B cell (primary cell): ENCODE measurements around the gene TFDP1. TPM values are rescaled to one million over a fixed set of nuclear protein-coding genes. Genes with fewer than 3 reads are reported as not detected.
"Not testable (repeated sequence)": the region's sequence is repeated elsewhere in the genome, so short reads cannot be mapped to it uniquely, and the experiment has no call there.

ENCODE experiments used
- ATAC-seq: fragments of 200-7000 bp; cut with Tn5 transposase; one replicate; pipeline ENCODE4 v1.10.0; 2021; ENCODE audit warnings: low read depth, mild to moderate bottlenecking, moderate number of reproducible peaks, moderate library complexity
- CTCF ChIA-PET: fragments of 350-600 bp; sonication (Branson Sonifier 250); formaldehyde crosslinking; loops from one replicate; lab custom pipeline; 2021; ENCODE audit warnings: antibody characterized with exemption, inconsistent platforms; lab: Charles Lee
- POLR2A ChIA-PET: fragments of 350-600 bp; sonication (Branson Sonifier 250); formaldehyde crosslinking; loops from one replicate; lab custom pipeline; 2021; ENCODE audit warnings: antibody characterized with exemption; lab: Charles Lee
- DNase-seq: peaks from one replicate; pipeline ENCODE4 v3.0.0; 2013
- H2AFZ ChIP-seq: 2 replicates; pipeline ENCODE4 v1.6.1; 2012; ENCODE audit warnings: mild to moderate bottlenecking, low read depth, low read length; ENCODE audit not compliant: insufficient read depth, poor library complexity, severe bottlenecking
- H3K27ac ChIP-seq, 2 donors: 1 replicate in 1 of 2; 2 replicates in 1 of 2; pipeline ENCODE4 v1.5.1; 2012 to 2013; ENCODE audit warnings: low read length in 2 of 2, mild to moderate bottlenecking in 2 of 2, moderate library complexity in 1 of 2
- H3K27me3 ChIP-seq, 4 experiments: fragments of 200-600 bp in 1 of 4; sonication (generic) in 1 of 4; replicated peaks in 1 of 4; 1 replicate in 2 of 4; 2 replicates in 2 of 4; pipeline versions ENCODE4 v1.6.1 to v1.7.0; 2013 to 2016; ENCODE audit warnings: low read length in 3 of 4, mild to moderate bottlenecking in 2 of 4, mixed read lengths in 1 of 4, moderate library complexity in 1 of 4; ENCODE audit not compliant: insufficient read depth in 4 of 4, control insufficient read depth in 3 of 4; ENCODE audit errors: control extremely low read depth in 1 of 4
- H3K36me3 ChIP-seq, 2 experiments: replicated peaks in 1 of 2; 1 replicate in 1 of 2; 2 replicates in 1 of 2; pipeline versions ENCODE4 v1.6.1 to v1.7.1; 2013; ENCODE audit warnings: low read length in 1 of 2; ENCODE audit not compliant: insufficient read depth in 2 of 2, control insufficient read depth in 1 of 2; ENCODE audit errors: control extremely low read depth in 1 of 2, extremely low read depth in 1 of 2
- H3K4me1 ChIP-seq, 2 donors: fragments of 200-600 bp in 1 of 2; sonication (generic) in 1 of 2; 1 replicate in 1 of 2; 2 replicates in 1 of 2; pipeline versions ENCODE4 v1.5.1 to v1.6.1; 2013 to 2017; ENCODE audit warnings: low read length in 2 of 2; ENCODE audit not compliant: control insufficient read depth in 2 of 2, insufficient read depth in 2 of 2
- H3K4me2 ChIP-seq: replicated peaks from 2 replicates; pipeline ENCODE3; 2012; ENCODE audit warnings: mild to moderate bottlenecking, low read depth, low read length; ENCODE audit not compliant: poor library complexity, severe bottlenecking
- H3K4me3 ChIP-seq, 5 experiments: fragments of 200-600 bp in 1 of 5; sonication (generic) in 1 of 5; 1 replicate in 3 of 5; 2 replicates in 2 of 5; pipeline versions ENCODE4 v1.5.1 to v1.7.0; 2011 to 2016; ENCODE audit warnings: low read length in 4 of 5, mild to moderate bottlenecking in 4 of 5, low read depth in 2 of 5, control low read depth in 1 of 5, moderate library complexity in 1 of 5; ENCODE audit not compliant: insufficient read depth in 1 of 5; ENCODE audit errors: control extremely low read depth in 1 of 5, extremely low read depth in 1 of 5
- H3K79me2 ChIP-seq: fragments of 200-600 bp; sonication (generic); one replicate; pipeline ENCODE4 v1.6.0; 2016; ENCODE audit warnings: low read length; ENCODE audit not compliant: control insufficient read depth, insufficient read depth
- H3K9ac ChIP-seq: fragments of 200-600 bp; sonication (generic); 2 replicates; pipeline ENCODE4 v1.6.1; 2017; ENCODE audit warnings: mild to moderate bottlenecking, low read length, moderate library complexity
- H3K9me3 ChIP-seq, 3 donors: one replicate each; pipeline versions ENCODE4 v1.6.1 to v1.7.1; 2013; ENCODE audit warnings: low read length in 2 of 3; ENCODE audit not compliant: control insufficient read depth in 2 of 3, insufficient read depth in 1 of 3; ENCODE audit errors: control extremely low read depth in 1 of 3
- H4K20me1 ChIP-seq: 2 replicates; pipeline ENCODE4 v1.6.0; 2012; ENCODE audit warnings: mild to moderate bottlenecking, low read length; ENCODE audit not compliant: insufficient read depth, control insufficient read depth, poor library complexity, severe bottlenecking
- H3K27ac Mint-ChIP-seq: one replicate; pipeline ENCODE4 v1.8.0; 2021; ENCODE audit warnings: mixed read lengths
- H3K27me3 Mint-ChIP-seq: one replicate; pipeline ENCODE4 v1.8.0; 2021; ENCODE audit warnings: mixed read lengths
- H3K4me1 Mint-ChIP-seq: one replicate; pipeline ENCODE4 v1.8.0; 2021; ENCODE audit warnings: mixed read lengths
- H3K4me3 Mint-ChIP-seq: one replicate; pipeline ENCODE4 v1.8.0; 2021; ENCODE audit warnings: mixed read lengths
- H3K9me3 Mint-ChIP-seq: one replicate; pipeline ENCODE4 v1.8.0; 2022; ENCODE audit warnings: mixed read lengths; ENCODE audit not compliant: insufficient read depth
- CTCF ChIP-seq: fragments of 200-600 bp; IDR thresholded peaks from one replicate; pipeline ENCODE4 v1.8.0; 2022; ENCODE audit warnings: antibody characterized with exemption, mild to moderate bottlenecking
- EZH2 ChIP-seq: IDR thresholded peaks from 2 replicates; pipeline ENCODE4 v1.6.1; 2012; ENCODE audit warnings: borderline replicate concordance, low read depth, mild to moderate bottlenecking, moderate library complexity, low read length; ENCODE audit not compliant: insufficient read depth, poor library complexity, severe bottlenecking
- WGBS: methylation state at CpG from one replicate; pipeline ENCODE4 v1.1.5; 2013; ENCODE audit warnings: missing lambda C conversion rate; ENCODE audit not compliant: insufficient coverage; 5-methylcytosine and 5-hydroxymethylcytosine counted together
- intact Hi-C: fragments of 100-400 bp; cut with micrococcal nuclease; formaldehyde crosslinking; loops from one replicate; pipeline ENCODE4 v1.10.0; 2022
- polyA plus RNA-seq: library from polyadenylated mRNA; depleted of rRNA; stranded (reverse); fragments of >200 nt; gene quantifications from 2 replicates; pipeline ENCODE4 v1.2.3, GENCODE V29; 2012
- total RNA-seq, 2 donors: library from RNA; stranded (reverse); fragments of 120-200 nt in 1 of 2; gene quantifications; 1 replicate in 1 of 2; 2 replicates in 1 of 2; pipeline versions ENCODE4 v1.2.3 to v1.2.4, GENCODE V29; 2013 to 2022

Gene TFDP1
- total and polyA plus RNA-seq, 2 donors (not counting 1 experiment from before 2014, with no cell fraction given): 19.1 to 31.1 TPM

GRCh38 chr13:113562844-113563243, 21.7 kb upstream of the TFDP1 start:
- no peaks in the 10 kb centered on the region for H3K27me3 ChIP-seq
- ATAC-seq (no peak), DNase-seq (no peak)
- intact Hi-C loops: no loop called here
- H3K4me1 ChIP-seq: peaks cover 0 to 19% of the 10 kb centered on the region in 2 donors
- Mint-ChIP-seq H3K27ac (no peak overlapping the region), H3K27me3 (peaks cover 11% of the 10 kb centered on the region), H3K4me1 (peaks cover 17% of the 10 kb centered on the region), H3K9me3 (no peaks in the 10 kb centered on the region), H3K4me3 (no peak overlapping the region)
- ChIA-PET CTCF (interaction anchor here (1.0 to 2.2 kb wide), 6 partner anchors 10 to 620 kb away, joined by 3 to 6 read pairs (median 3); no protein-coding TSS in a partner anchor), POLR2A (no interaction called here)
- no peak overlapping the region for H3K4me2 ChIP-seq
- H3K27ac ChIP-seq: no peak overlapping the region
- H3K4me3 ChIP-seq: no peak overlapping the region
- H2AFZ ChIP-seq: no peak overlapping the region
- H3K9me3 ChIP-seq: no peaks in the 10 kb centered on the region
- no peaks in the 10 kb centered on the region for H3K79me2 ChIP-seq
- no peak for TF ChIP-seq EZH2
- no peak for TF ChIP-seq CTCF
- H3K9ac ChIP-seq: no peak overlapping the region
- 85% methylated on average over 5 of the region's 7 CpGs for WGBS
- no peaks in the 10 kb centered on the region for H4K20me1 ChIP-seq
- H3K36me3 ChIP-seq: no peaks in the 10 kb centered on the region

- H3K9me3 ChIP-seq, DNase-seq, CTCF ChIA-PET, H3K9ac ChIP-seq, H3K79me2 ChIP-seq, H3K27ac Mint-ChIP-seq, H3K9me3 Mint-ChIP-seq, intact Hi-C loops, POLR2A ChIA-PET, H3K36me3 ChIP-seq, H4K20me1 ChIP-seq, H3K27me3 ChIP-seq, H3K4me3 ChIP-seq, ATAC-seq, H3K27ac ChIP-seq, H3K4me2 ChIP-seq, H2AFZ ChIP-seq, H3K4me3 Mint-ChIP-seq: not testable (repeated sequence)
- Mint-ChIP-seq H3K4me1 (peaks cover 10% of the 10 kb centered on the region), H3K27me3 (peaks cover 13% of the 10 kb centered on the region)
- 57% methylated on average over 1 of the region's 4 CpGs for WGBS
- H3K4me1 ChIP-seq: peaks cover 0 to 12% of the 10 kb centered on the region in 2 donors
Observed at GRCh38 chr13:113563511-113563910, 21.0 kb upstream of the TFDP1 start.
